A673 (cell line): ENCODE data around the gene PLB1.

Source experiments
- CTCF ChIP-seq: fragments of 300-800, 200-600 bp; sonication (generic); conservative IDR thresholded peaks from 2 replicates; pipeline ENCODE4 v1.5.1; 2017; ENCODE audit warnings: low read depth, mild to moderate bottlenecking, antibody characterized with exemption, low read length, moderate library complexity, mixed read lengths
- EZH2 ChIP-seq: fragments of 200-600 bp; sonication (generic); IDR thresholded peaks from 2 replicates; pipeline ENCODE4 v1.6.1; 2017; ENCODE audit warnings: borderline replicate concordance, low read depth, mild to moderate bottlenecking, mixed read lengths, antibody characterized with exemption, low read length; ENCODE audit not compliant: poor library complexity, severe bottlenecking

- TF ChIP-seq CTCF (no peak), EZH2 (no peak)
Observed at GRCh38 chr2:28633204-28633603, 137.3 kb downstream of the PLB1 start.
